HG02763 (cell line): ENCODE results near the gene FAM120B.
"Not testable (repeated sequence)": the region's sequence is repeated elsewhere in the genome, so short reads cannot be mapped to it uniquely, and the experiment has no call there.

Source experiments
- ATAC-seq: cut with Tn5 transposase; IDR thresholded peaks from one replicate; pipeline ENCODE4 v1.9.1; 2021; ENCODE audit warnings: mild to moderate bottlenecking, moderate library complexity; ENCODE audit not compliant: unreplicated experiment

Gene FAM120B

GRCh38 chr6:170297576-170298330 lies 8.8 kb upstream of the FAM120B start:
- no peak for ATAC-seq

- ATAC-seq: no peak
Observed at GRCh38 chr6:170298688-170299087, 7.9 kb upstream of the FAM120B start.

GRCh38 chr6:170301184-170301583 lies 5.4 kb upstream of the FAM120B start:
- ATAC-seq: no peak

- no peak for ATAC-seq
Observed at GRCh38 chr6:170305805-170306323, 694 bp upstream of the FAM120B start.

- no peak for ATAC-seq
Observed at GRCh38 chr6:170307080-170307545, 555 bp downstream of the FAM120B start.

GRCh38 chr6:170308761-170309160 lies 2.2 kb downstream of the FAM120B start:
- ATAC-seq: no peak

- no peak for ATAC-seq
Observed at GRCh38 chr6:170311696-170312095, 5.1 kb downstream of the FAM120B start.

- no peak for ATAC-seq
Observed at GRCh38 chr6:170312876-170313275, 6.3 kb downstream of the FAM120B start.

- ATAC-seq: no peak
Observed at GRCh38 chr6:170313716-170314295, 7.2 kb downstream of the FAM120B start.

- no peak for ATAC-seq
Observed at GRCh38 chr6:170314983-170315382, 8.4 kb downstream of the FAM120B start.

- no peak for ATAC-seq
Observed at GRCh38 chr6:170316071-170316470, 9.5 kb downstream of the FAM120B start.

GRCh38 chr6:170317076-170317475 lies 10.5 kb downstream of the FAM120B start:
- no peak for ATAC-seq

- ATAC-seq: no peak
Observed at GRCh38 chr6:170317718-170318117, 11.2 kb downstream of the FAM120B start.

GRCh38 chr6:170329321-170329720 lies 22.8 kb downstream of the FAM120B start:
- ATAC-seq: no peak

GRCh38 chr6:170335199-170335598 lies 28.6 kb downstream of the FAM120B start:
- ATAC-seq: not testable (repeated sequence)

GRCh38 chr6:170344631-170345576 lies 38.3 kb downstream of the FAM120B start:
- ATAC-seq: no peak

GRCh38 chr6:170345662-170346061 lies 39.1 kb downstream of the FAM120B start:
- no peak for ATAC-seq

- ATAC-seq: no peak
Observed at GRCh38 chr6:170346649-170347048, 40.1 kb downstream of the FAM120B start.

- peak; percentile 65 for ATAC-seq
Observed at GRCh38 chr6:170347091-170347490, 40.5 kb downstream of the FAM120B start.

GRCh38 chr6:170347975-170348374 lies 41.4 kb downstream of the FAM120B start:
- ATAC-seq: no peak

- not testable (repeated sequence) for ATAC-seq
Observed at GRCh38 chr6:170351456-170351855, 44.9 kb downstream of the FAM120B start.
